ENCODE measurements around the gene EBLN1. TPM values are rescaled to one million over a fixed set of nuclear protein-coding genes. Genes with fewer than 3 reads are reported as not detected.
A peak's percentile ranks its signal among the peaks of the same experiment; 100 is the strongest.

EBLN1 gene
- total RNA-seq, result not detected
- polyA plus RNA-seq, result not detected
- not detected for total RNA-seq

DNA sequence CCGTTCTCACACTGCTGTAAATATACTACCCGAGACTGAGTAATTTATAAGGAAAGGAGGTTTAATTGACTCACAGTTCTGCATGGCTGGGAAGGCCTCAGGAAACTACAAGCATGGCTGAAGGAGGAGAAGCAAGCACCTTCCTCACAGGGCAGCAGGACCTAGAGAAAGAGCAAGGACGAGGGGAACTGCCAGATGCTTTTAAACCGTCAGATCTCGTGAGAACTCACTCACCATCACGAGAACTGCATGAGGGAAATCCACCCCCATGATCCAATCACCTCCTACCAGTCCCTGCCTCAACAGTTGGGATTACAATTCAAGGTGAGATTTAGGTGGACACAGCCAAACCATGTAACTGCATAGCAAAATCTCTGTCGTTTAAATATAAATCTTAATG, at the start of gene EBLN1:
Gene EBLN1 (minus strand): TSS at position 174 of the 400 bp plus-strand sequence. CDS start 8,032 bp downstream, outside the sequence.
- Histone ChIP-seq H3K9me3 (ENCODE audit: control insufficient read depth in 2 of 3, low read length in 3 of 3) (no peaks in the 10 kb centered on the region), H3K27ac (ENCODE audit: low read depth, low read length) (no peak within 1 kb of the TSS), H3K4me3 (ENCODE audit: low read length) (no peak within 1 kb of the TSS), H3K4me1 (ENCODE audit: control insufficient read depth in 2 of 2, insufficient read depth in 2 of 2, low read length in 2 of 2) (no peaks in the 10 kb centered on the region), H3K36me3 (ENCODE audit: control insufficient read depth in 2 of 3, insufficient read depth in 3 of 3, low read length in 3 of 3) (no peaks in the 10 kb centered on the region), H3K27me3 (ENCODE audit: control insufficient read depth in 2 of 2, insufficient read depth in 2 of 2, low read length in 2 of 2) (no peaks in the 10 kb centered on the region)
- peaks cover 6 to 11% (median 7%) of the 10 kb centered on the region in 5 donors for H3K27me3 Mint-ChIP-seq
- H3K36me3 Mint-ChIP-seq, result no peaks in the 10 kb centered on the region
- no peak for DNase-seq
- no peak within 1 kb of the TSS for H3K27ac Mint-ChIP-seq
- ATAC-seq, result no peak
- no peak within 1 kb of the TSS for H3K4me3 Mint-ChIP-seq
- POLR2A ChIA-PET, result no interaction called here
- intact Hi-C loops (cut with micrococcal nuclease), result no loop called here
- H3K9me3 Mint-ChIP-seq, result peaks cover 0 to 4% (median 0%) of the 10 kb centered on the region in 11 donors
- H3K4me1 Mint-ChIP-seq, result peaks cover 0 to 13% (median 5%) of the 10 kb centered on the region in 7 donors
- CTCF ChIA-PET, result no interaction called here

GRCh38 chr10:22265839-22266537, 48.2 kb upstream of the EBLN1 start:
- ATAC-seq, result no peak
- peaks cover 0 to 5% (median 2%) of the 10 kb centered on the region in 7 donors for H3K4me1 Mint-ChIP-seq
- H3K9me3 ChIP-seq (ENCODE audit: control insufficient read depth in 2 of 3, low read length in 3 of 3), result no peaks in the 10 kb centered on the region
- H3K36me3 Mint-ChIP-seq, result peaks cover 0 to 4% (median 0%) of the 10 kb centered on the region in 5 donors
- H3K9me3 Mint-ChIP-seq, result peaks cover 0 to 2% (median 0%) of the 10 kb centered on the region in 11 donors
- ChIA-PET CTCF (no interaction called here), POLR2A (interaction anchor here (0.9 kb wide), 1 partner anchor 13 kb away, joined by 3 read pairs; no protein-coding TSS in a partner anchor)
- no peak overlapping the region for H3K27ac Mint-ChIP-seq
- DNase-seq, result no peak
- no peaks in the 10 kb centered on the region for H3K4me1 ChIP-seq (ENCODE audit: control insufficient read depth in 2 of 2, insufficient read depth in 2 of 2, low read length in 2 of 2)
- H3K27ac ChIP-seq (ENCODE audit: low read depth, low read length), result no peak overlapping the region
- H3K4me3 ChIP-seq (ENCODE audit: low read length), result no peak overlapping the region
- no peaks in the 10 kb centered on the region for H3K27me3 ChIP-seq (ENCODE audit: control insufficient read depth in 2 of 2, insufficient read depth in 2 of 2, low read length in 2 of 2)
- no peaks in the 10 kb centered on the region for H3K36me3 ChIP-seq (ENCODE audit: control insufficient read depth in 2 of 3, insufficient read depth in 3 of 3, low read length in 3 of 3)
- peaks cover 6 to 35% (median 26%) of the 10 kb centered on the region in 5 donors for H3K27me3 Mint-ChIP-seq
- no peak overlapping the region for H3K4me3 Mint-ChIP-seq
- intact Hi-C loops (cut with micrococcal nuclease), result no loop called here

GRCh38 chr10:22263106-22263505, 45.3 kb upstream of the EBLN1 start:
- H3K9me3 ChIP-seq (ENCODE audit: control insufficient read depth in 2 of 3, low read length in 3 of 3), result no peaks in the 10 kb centered on the region
- H3K27me3 ChIP-seq (ENCODE audit: control insufficient read depth in 2 of 2, insufficient read depth in 2 of 2, low read length in 2 of 2), result no peaks in the 10 kb centered on the region
- peaks cover 0 to 13% of the 10 kb centered on the region in 2 donors for H3K4me1 ChIP-seq (ENCODE audit: control insufficient read depth in 2 of 2, insufficient read depth in 2 of 2, low read length in 2 of 2)
- Mint-ChIP-seq H3K4me1 (peaks cover 3 to 27% (median 10%) of the 10 kb centered on the region in 7 donors), H3K27ac (no peak overlapping the region), H3K27me3 (peaks cover 11 to 42% (median 27%) of the 10 kb centered on the region in 5 donors), H3K4me3 (no peak overlapping the region), H3K9me3 (peaks cover 0 to 2% (median 0%) of the 10 kb centered on the region in 11 donors), H3K36me3 (peaks cover 0 to 4% (median 0%) of the 10 kb centered on the region in 5 donors)
- ChIA-PET CTCF (no interaction called here), POLR2A (interaction anchor here (0.8 to 1.2 kb wide), 3 partner anchors 9 to 174 kb away, joined by 3 to 4 read pairs (median 3); no protein-coding TSS in a partner anchor)
- H3K27ac ChIP-seq (ENCODE audit: low read depth, low read length), result no peak overlapping the region
- DNase-seq (no peak), ATAC-seq (no peak)
- intact Hi-C loops (cut with micrococcal nuclease), result no loop called here
- no peaks in the 10 kb centered on the region for H3K36me3 ChIP-seq (ENCODE audit: control insufficient read depth in 2 of 3, insufficient read depth in 3 of 3, low read length in 3 of 3)
- no peak overlapping the region for H3K4me3 ChIP-seq (ENCODE audit: low read length)

GRCh38 chr10:22259280-22259679, 41.5 kb upstream of the EBLN1 start:
- Mint-ChIP-seq H3K27me3 (peaks cover 14 to 47% (median 25%) of the 10 kb centered on the region in 5 donors), H3K4me3 (peak overlapping the region in 2 of 10 donors; percentile 0 to 29), H3K4me1 (peaks cover 6 to 43% (median 18%) of the 10 kb centered on the region in 7 donors), H3K9me3 (no peaks in the 10 kb centered on the region), H3K27ac (peak overlapping the region in 1 of 9 donors; percentile 37), H3K36me3 (peaks cover 0 to 3% (median 0%) of the 10 kb centered on the region in 5 donors)
- Histone ChIP-seq H3K4me3 (ENCODE audit: low read length) (no peak overlapping the region), H3K9me3 (ENCODE audit: control insufficient read depth in 2 of 3, low read length in 3 of 3) (no peaks in the 10 kb centered on the region), H3K4me1 (ENCODE audit: control insufficient read depth in 2 of 2, insufficient read depth in 2 of 2, low read length in 2 of 2) (peaks cover 0 to 14% of the 10 kb centered on the region in 2 donors), H3K36me3 (ENCODE audit: control insufficient read depth in 2 of 3, insufficient read depth in 3 of 3, low read length in 3 of 3) (no peaks in the 10 kb centered on the region), H3K27ac (ENCODE audit: low read depth, low read length) (no peak overlapping the region), H3K27me3 (ENCODE audit: control insufficient read depth in 2 of 2, insufficient read depth in 2 of 2, low read length in 2 of 2) (no peaks in the 10 kb centered on the region)
- ATAC-seq (peak; percentile 55), DNase-seq (peak in 2 of 9 donors; percentile 23 to 25)
- CTCF ChIA-PET, result interaction anchor here (0.6 to 2.6 kb wide), 8 partner anchors 15 to 730 kb away, joined by 3 to 11 read pairs (median 3); no protein-coding TSS in a partner anchor
- POLR2A ChIA-PET, result interaction anchor here (0.5 to 2.1 kb wide), 6 partner anchors 13 to 178 kb away, joined by 3 to 9 read pairs (median 4); partner anchors contain the start of gene COMMD3
- intact Hi-C loops (cut with micrococcal nuclease), result loop anchor here (1.0 to 10.0 kb wide), 8 partner anchors 162 to 836 kb away; partner anchors contain the start of genes MSRB2 (in 1 of the 2), PIP4K2A (in 1 of the 2) and SKIDA1 (in 1 of the 2)

DNA sequence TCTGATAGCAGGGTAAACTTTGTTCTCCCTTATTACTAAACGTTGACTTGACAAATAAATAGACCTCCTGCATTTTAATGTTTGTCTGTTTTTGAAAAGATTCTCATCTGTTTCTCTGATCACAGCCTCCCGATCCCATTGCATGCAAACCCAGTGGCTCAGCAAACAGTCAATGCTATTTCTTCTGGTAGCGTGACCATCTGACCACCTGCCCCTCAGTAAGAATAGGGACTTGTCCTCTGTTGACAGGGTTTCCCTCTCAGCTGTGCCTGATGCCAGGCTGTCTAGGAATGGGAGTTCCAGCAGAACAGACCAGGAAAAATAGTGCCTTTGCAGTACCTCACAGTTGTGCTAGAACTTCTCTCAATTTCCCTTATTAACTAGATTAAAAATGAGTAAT, 40.7 kb upstream of the EBLN1 start:
- Mint-ChIP-seq H3K27ac (peak overlapping the region in 2 of 9 donors; percentile 19 to 36), H3K27me3 (peaks cover 14 to 50% (median 23%) of the 10 kb centered on the region in 5 donors), H3K9me3 (peaks cover 0 to 1% (median 0%) of the 10 kb centered on the region in 11 donors), H3K4me3 (no peak overlapping the region), H3K36me3 (peaks cover 0 to 3% (median 0%) of the 10 kb centered on the region in 5 donors), H3K4me1 (peaks cover 6 to 46% (median 18%) of the 10 kb centered on the region in 7 donors)
- H3K27ac ChIP-seq (ENCODE audit: low read depth, low read length), result no peak overlapping the region
- H3K9me3 ChIP-seq (ENCODE audit: control insufficient read depth in 2 of 3, low read length in 3 of 3), result no peaks in the 10 kb centered on the region
- ATAC-seq, result no peak
- intact Hi-C loops (cut with micrococcal nuclease), result loop anchor here (5.0 to 10.0 kb wide), 6 partner anchors 164 to 836 kb away; partner anchors contain the start of genes MSRB2 (in 1 of the 2), PIP4K2A (in 1 of the 2) and SKIDA1 (in 1 of the 2)
- CTCF ChIA-PET, result interaction anchor here (0.7 to 2.6 kb wide), 4 partner anchors 164 to 731 kb away, joined by 3 to 11 read pairs (median 4); no protein-coding TSS in a partner anchor
- no peaks in the 10 kb centered on the region for H3K36me3 ChIP-seq (ENCODE audit: control insufficient read depth in 2 of 3, insufficient read depth in 3 of 3, low read length in 3 of 3)
- POLR2A ChIA-PET, result interaction anchor here (0.9 to 2.5 kb wide), 6 partner anchors 29 to 178 kb away, joined by 3 to 9 read pairs (median 5); partner anchors contain the start of gene COMMD3
- H3K4me3 ChIP-seq (ENCODE audit: low read length), result no peak overlapping the region
- H3K27me3 ChIP-seq (ENCODE audit: control insufficient read depth in 2 of 2, insufficient read depth in 2 of 2, low read length in 2 of 2), result no peaks in the 10 kb centered on the region
- peaks cover 0 to 17% of the 10 kb centered on the region in 2 donors for H3K4me1 ChIP-seq (ENCODE audit: control insufficient read depth in 2 of 2, insufficient read depth in 2 of 2, low read length in 2 of 2)
- DNase-seq, result no peak

DNA sequence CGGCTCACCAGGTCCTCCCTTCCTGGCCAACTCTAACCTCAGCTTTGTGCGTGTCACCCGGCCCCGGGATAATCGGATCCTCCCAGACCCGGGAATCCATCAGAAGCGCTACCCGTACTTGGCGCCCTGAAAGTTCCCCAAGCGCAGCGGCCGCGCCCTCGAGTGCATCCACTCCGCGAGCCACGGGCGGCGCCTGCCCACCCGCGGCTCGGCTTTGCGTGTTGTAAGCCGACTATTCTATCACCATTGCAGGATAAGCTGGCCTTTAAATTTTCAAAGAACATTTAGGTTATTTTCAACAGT, 35.7 kb upstream of the EBLN1 start:
- H3K4me1 ChIP-seq (ENCODE audit: control insufficient read depth in 2 of 2, insufficient read depth in 2 of 2, low read length in 2 of 2), result peaks cover 0 to 4% of the 10 kb centered on the region in 2 donors
- H3K4me3 Mint-ChIP-seq, result peak overlapping the region; percentile 91 to 99 (median 92)
- H3K9me3 ChIP-seq (ENCODE audit: control insufficient read depth in 2 of 3, low read length in 3 of 3), result no peaks in the 10 kb centered on the region
- peak overlapping the region; percentile 82 for H3K4me3 ChIP-seq (ENCODE audit: low read length)
- peaks cover 0 to 1% (median 0%) of the 10 kb centered on the region in 11 donors for H3K9me3 Mint-ChIP-seq
- peak in 8 of 9 donors; percentile 33 to 54 (median 41) for DNase-seq
- ChIA-PET POLR2A (interaction anchor here (0.6 to 3.6 kb wide), 25 partner anchors 11 to 738 kb away, joined by 3 to 45 read pairs (median 5); partner anchors contain the start of genes BMI1, COMMD3 and SPAG6), CTCF (interaction anchor here (1.2 kb wide), 1 partner anchor 736 kb away, joined by 3 read pairs; no protein-coding TSS in a partner anchor)
- H3K36me3 ChIP-seq (ENCODE audit: control insufficient read depth in 2 of 3, insufficient read depth in 3 of 3, low read length in 3 of 3), result peaks cover 0 to 8% (median 0%) of the 10 kb centered on the region in 3 experiments
- peak; percentile 47 for ATAC-seq
- H3K27me3 ChIP-seq (ENCODE audit: control insufficient read depth in 2 of 2, insufficient read depth in 2 of 2, low read length in 2 of 2), result no peaks in the 10 kb centered on the region
- H3K27ac ChIP-seq (ENCODE audit: low read depth, low read length), result peak overlapping the region; percentile 87
- H3K36me3 Mint-ChIP-seq, result peaks cover 0 to 10% (median 1%) of the 10 kb centered on the region in 5 donors
- peak overlapping the region; percentile 81 to 100 (median 94) for H3K27ac Mint-ChIP-seq
- intact Hi-C loops (cut with micrococcal nuclease), result loop anchor here (1.0 to 10.0 kb wide), 11 partner anchors 183 to 843 kb away; partner anchors contain the start of genes MLLT10 (in 1 of the 2), MSRB2 (in 1 of the 2), PIP4K2A (in 1 of the 2) and SKIDA1 (in 1 of the 2)
- H3K27me3 Mint-ChIP-seq, result peaks cover 13 to 44% (median 15%) of the 10 kb centered on the region in 5 donors
- peaks cover 3 to 46% (median 30%) of the 10 kb centered on the region in 7 donors for H3K4me1 Mint-ChIP-seq

Measured in naive thymus-derived CD4-positive, alpha-beta T cell (primary cell).